ENCODE data around the gene SLC25A18.

Gene SLC25A18

DNA sequence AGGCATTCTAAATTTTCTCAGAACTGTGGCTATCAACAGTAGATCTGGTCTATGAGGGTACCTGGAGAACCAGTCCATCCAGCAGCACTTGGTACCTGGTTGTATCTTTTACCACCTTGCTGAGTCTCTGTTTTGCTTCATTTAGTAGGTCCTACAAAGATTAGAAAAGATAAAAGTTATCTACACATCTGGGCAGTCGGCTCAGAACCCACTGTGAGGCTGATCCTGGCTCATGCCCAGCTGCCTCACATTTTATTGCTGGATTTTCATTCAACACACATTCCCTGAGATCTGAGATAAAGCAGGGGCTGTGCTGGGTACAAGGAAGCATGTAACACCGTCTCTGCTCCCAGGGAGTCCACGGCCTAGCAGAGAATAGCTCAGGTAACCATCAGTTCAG lies 37.7 kb downstream of the SLC25A18 start:
- TF ChIP-seq, protein P1, sequence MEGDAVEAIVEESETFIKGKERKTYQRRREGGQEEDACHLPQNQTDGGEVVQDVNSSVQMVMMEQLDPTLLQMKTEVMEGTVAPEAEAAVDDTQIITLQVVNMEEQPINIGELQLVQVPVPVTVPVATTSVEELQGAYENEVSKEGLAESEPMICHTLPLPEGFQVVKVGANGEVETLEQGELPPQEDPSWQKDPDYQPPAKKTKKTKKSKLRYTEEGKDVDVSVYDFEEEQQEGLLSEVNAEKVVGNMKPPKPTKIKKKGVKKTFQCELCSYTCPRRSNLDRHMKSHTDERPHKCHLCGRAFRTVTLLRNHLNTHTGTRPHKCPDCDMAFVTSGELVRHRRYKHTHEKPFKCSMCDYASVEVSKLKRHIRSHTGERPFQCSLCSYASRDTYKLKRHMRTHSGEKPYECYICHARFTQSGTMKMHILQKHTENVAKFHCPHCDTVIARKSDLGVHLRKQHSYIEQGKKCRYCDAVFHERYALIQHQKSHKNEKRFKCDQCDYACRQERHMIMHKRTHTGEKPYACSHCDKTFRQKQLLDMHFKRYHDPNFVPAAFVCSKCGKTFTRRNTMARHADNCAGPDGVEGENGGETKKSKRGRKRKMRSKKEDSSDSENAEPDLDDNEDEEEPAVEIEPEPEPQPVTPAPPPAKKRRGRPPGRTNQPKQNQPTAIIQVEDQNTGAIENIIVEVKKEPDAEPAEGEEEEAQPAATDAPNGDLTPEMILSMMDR (conservative IDR thresholded peaks at IDR 0.05; ENCODE audit: low read depth, low read length), result no peak

DNA sequence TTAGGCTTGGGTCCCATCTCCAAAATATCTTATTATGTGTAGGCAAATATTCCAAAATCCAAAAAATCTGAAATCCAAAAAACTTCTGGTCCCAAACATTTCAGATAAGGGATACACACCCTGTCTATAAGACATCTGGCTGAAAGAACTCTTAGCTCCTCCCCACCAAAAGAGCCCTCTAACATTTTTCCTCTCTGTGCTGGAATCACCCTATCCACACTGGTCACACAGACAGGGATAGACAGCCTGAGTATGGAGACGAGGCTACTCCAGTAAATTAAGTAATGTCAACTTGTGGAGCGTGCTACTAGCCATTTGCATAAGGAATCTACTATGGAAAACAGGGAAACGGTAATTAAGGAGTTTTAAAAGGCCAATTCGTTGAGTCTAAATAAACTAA lies 40.4 kb downstream of the SLC25A18 start:
- TF ChIP-seq, protein P1 (conservative IDR thresholded peaks at IDR 0.05; ENCODE audit: low read depth, low read length), result no peak
- no peak overlapping the region for H3K4me3 ChIP-seq (ENCODE audit: low read depth, low read length)
- no peak for DNase-seq (ENCODE audit: low read depth)

More for the DNA sequence above, 37.7 kb downstream of the SLC25A18 start:
- no peak for DNase-seq (ENCODE audit: low read depth)
- no peak overlapping the region for H3K4me3 ChIP-seq (ENCODE audit: low read depth, low read length)

DNA sequence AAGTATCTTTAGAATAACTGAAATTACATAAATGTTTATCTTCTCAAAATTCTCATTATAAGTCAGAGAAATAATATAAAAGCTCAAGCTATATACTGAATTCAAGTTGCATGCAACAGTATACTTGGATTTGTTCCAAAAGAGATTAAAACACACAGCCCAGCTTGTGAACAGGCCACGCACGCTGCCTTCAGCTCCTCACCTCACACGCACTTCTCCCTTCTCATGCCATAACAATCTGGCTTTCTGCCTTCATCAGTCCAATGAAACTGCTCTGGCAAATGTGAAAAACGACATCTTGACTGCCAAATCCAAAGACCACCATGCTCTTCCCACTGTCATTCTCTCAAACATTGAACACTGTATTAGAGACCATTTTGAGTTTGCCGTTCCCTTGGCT lies 43.2 kb downstream of the SLC25A18 start:
- DNase-seq (ENCODE audit: low read depth), result peak; percentile 69
- TF ChIP-seq, protein P1 (conservative IDR thresholded peaks at IDR 0.05; ENCODE audit: low read depth, low read length), result no peak
- no peak overlapping the region for H3K4me3 ChIP-seq (ENCODE audit: low read depth, low read length)

DNA sequence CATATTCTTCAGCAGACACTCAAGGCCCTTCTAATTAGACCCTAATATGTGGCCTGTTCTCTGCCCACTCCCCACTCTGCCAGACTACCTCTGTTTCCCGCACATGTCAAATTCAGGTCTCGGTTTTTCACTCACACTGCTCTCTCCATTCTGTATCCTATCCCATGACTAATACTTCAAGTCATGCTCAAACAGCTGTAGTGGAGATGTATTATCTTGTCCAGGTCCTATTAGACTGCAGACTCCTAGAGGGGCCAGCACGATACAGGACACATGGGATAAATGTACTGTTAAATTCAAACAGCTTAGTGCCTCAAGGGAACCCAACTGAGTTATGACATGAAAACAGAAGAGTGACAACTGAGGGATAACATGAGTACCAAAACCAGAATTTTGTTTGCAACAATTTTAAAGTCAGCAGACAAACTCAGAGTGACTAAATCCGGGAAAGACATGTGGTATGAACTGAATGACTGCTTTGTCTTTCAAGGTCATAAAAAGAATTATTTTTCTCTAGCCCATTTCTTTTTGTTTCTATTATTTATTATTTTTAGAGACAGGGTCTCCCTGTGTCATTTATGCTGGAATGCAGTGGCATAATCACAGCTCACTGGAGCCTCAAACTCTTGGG lies 44.7 kb downstream of the SLC25A18 start:
- TF ChIP-seq, protein P1 (conservative IDR thresholded peaks at IDR 0.05; ENCODE audit: low read depth, low read length), result no peak
- DNase-seq (ENCODE audit: low read depth), result no peak
- no peak overlapping the region for H3K4me3 ChIP-seq (ENCODE audit: low read depth, low read length)

DNA sequence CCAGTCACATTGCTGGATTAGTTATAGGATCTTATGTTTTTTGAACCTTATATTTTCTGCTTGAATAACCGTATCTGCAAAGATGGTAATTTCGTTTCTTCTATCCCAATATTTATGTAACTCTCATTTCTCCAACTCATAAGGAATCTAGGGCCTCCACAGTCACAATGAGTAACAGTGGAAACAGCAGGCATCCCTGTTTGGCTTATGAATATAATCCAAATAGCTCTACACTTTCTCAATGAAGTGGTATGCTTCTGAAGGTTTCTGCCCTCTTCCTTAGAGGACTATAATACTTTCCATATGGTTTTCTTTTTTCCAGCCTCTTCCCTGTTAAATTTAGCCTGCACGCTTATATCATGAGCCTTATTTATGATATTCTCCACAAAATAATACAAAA lies 48.8 kb downstream of the SLC25A18 start:
- no peak overlapping the region for H3K4me3 ChIP-seq (ENCODE audit: low read depth, low read length)
- TF ChIP-seq, protein P1 (conservative IDR thresholded peaks at IDR 0.05; ENCODE audit: low read depth, low read length), result no peak
- DNase-seq (ENCODE audit: low read depth), result no peak

DNA sequence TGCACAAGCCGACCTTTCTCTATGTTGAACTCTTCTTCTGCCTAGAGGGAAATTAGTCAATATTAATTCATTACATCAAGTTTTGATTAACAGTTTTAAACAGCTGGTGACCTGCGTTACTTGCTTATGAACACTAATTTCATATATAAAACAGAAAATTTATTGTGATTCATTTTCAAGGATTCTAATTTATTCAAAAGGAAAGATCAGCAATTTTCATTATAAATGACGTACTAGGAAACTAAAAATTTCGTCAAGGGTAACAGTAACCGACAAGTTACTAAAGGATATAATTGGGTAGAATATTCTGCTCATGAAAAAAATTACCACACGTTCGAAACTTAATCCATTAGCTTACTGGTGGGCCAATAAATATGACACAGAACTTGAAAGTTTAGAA lies 50.0 kb downstream of the SLC25A18 start:
- no peak overlapping the region for H3K4me3 ChIP-seq (ENCODE audit: low read depth, low read length)

More for the DNA sequence above, 50.0 kb downstream of the SLC25A18 start:
- TF ChIP-seq, protein P1 (conservative IDR thresholded peaks at IDR 0.05; ENCODE audit: low read depth, low read length), result no peak
- DNase-seq (ENCODE audit: low read depth), result no peak
